Body of pancreas (tissue), 4 donors: ENCODE measurements around the gene CTAG2.
"Not testable (repeated sequence)": the region's sequence is repeated elsewhere in the genome, so short reads cannot be mapped to it uniquely, and the experiment has no call there.

Source experiments
- POLR2A ChIP-seq, 3 donors: fragments of 450-650 bp; IDR thresholded peaks; one replicate each; pipeline ENCODE4 v1.6.1; 2016; ENCODE audit warnings: antibody characterized with exemption in 3 of 3, mild to moderate bottlenecking in 2 of 3
- TF ChIP-seq, protein P1 (sequence below), 7 experiments: fragments of 450-650 bp in 4 of 7; fragments of 200-600 bp in 3 of 7; sonication (generic) in 3 of 7; IDR thresholded peaks; one replicate each; pipeline ENCODE4 v1.5.1; 2016 to 2019; ENCODE audit warnings: antibody characterized with exemption in 7 of 7

- TF ChIP-seq POLR2A (IDR thresholded peaks at IDR 0.05), result not testable (repeated sequence)
- TF ChIP-seq, protein P1, sequence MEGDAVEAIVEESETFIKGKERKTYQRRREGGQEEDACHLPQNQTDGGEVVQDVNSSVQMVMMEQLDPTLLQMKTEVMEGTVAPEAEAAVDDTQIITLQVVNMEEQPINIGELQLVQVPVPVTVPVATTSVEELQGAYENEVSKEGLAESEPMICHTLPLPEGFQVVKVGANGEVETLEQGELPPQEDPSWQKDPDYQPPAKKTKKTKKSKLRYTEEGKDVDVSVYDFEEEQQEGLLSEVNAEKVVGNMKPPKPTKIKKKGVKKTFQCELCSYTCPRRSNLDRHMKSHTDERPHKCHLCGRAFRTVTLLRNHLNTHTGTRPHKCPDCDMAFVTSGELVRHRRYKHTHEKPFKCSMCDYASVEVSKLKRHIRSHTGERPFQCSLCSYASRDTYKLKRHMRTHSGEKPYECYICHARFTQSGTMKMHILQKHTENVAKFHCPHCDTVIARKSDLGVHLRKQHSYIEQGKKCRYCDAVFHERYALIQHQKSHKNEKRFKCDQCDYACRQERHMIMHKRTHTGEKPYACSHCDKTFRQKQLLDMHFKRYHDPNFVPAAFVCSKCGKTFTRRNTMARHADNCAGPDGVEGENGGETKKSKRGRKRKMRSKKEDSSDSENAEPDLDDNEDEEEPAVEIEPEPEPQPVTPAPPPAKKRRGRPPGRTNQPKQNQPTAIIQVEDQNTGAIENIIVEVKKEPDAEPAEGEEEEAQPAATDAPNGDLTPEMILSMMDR (IDR thresholded peaks at IDR 0.05), result not testable (repeated sequence)
Observed at GRCh38 chrX:154645745-154646378, 7.5 kb downstream of the CTAG2 start.
